Right lobe of liver (tissue), 4 donors: ENCODE results near the gene RALGAPB.

Experiments
- CTCF ChIP-seq, 4 donors: fragments of 200-600 bp in 3 of 4; fragments of 450-650 bp in 1 of 4; IDR thresholded peaks; one replicate each; pipeline versions ENCODE4 v1.5.1 to v1.8.0; 2016 to 2022; ENCODE audit warnings: antibody characterized with exemption in 4 of 4, mild to moderate bottlenecking in 2 of 4
- POLR2A ChIP-seq: fragments of 450-650 bp; IDR thresholded peaks from one replicate; pipeline ENCODE4 v1.6.1; 2017; ENCODE audit warnings: antibody characterized with exemption, mild to moderate bottlenecking
- donor health status: DM: no; HTN: no; CAD: no.
- donor health status: DM: no; HTN: no; CAD: no.
- donor health status: DM: no; HTN: yes; CAD: no.

DNA sequence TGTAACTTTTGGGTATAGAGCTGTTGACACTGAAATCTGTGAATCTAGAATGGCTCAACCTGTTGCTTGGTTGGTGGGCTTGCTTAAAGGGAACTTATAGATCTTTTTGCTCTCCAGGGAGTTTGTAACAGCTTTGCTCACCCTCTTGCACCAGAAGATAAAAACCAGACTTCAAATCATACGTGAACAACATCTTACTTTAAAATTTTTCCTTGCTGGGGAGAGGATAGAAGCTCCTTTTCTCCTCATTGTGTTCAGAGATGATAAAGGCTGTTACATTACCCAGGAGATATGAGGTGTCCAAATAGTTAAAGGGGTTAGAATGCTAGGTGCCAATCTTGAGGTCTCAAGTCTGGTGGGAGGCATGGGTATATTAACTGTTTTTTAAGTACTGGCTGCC, 46.8 kb downstream of the RALGAPB start:
- TF ChIP-seq CTCF (IDR thresholded peaks at IDR 0.05) (no peak), POLR2A (no peak)
